Body of pancreas (tissue), 4 donors: ENCODE results near the gene PTPRM. TPM values are rescaled to one million over a fixed set of nuclear protein-coding genes. Genes with fewer than 3 reads are reported as not detected.

Experiments
- ATAC-seq: fragments of 150-250 bp; one replicate; pipeline ENCODE4 v1.9.1; 2016
- DNase-seq, 4 donors: peaks; one replicate each; pipeline ENCODE4 v3.0.0-alpha.2; 2019
- H3K27ac ChIP-seq, 4 donors: fragments of 200-600 bp; sonication (generic); 1 replicate in 3 of 4; 2 replicates in 1 of 4; pipeline versions ENCODE4 v1.5.1 to v1.6.1; 2016 to 2019; ENCODE audit warnings: mild to moderate bottlenecking in 1 of 4, mixed read lengths in 1 of 4, moderate library complexity in 1 of 4
- H3K27me3 ChIP-seq, 2 donors: fragments of 200-600 bp; sonication (generic); one replicate each; pipeline ENCODE4 v1.6.0; 2016; ENCODE audit warnings: mild to moderate bottlenecking in 1 of 2
- H3K36me3 ChIP-seq, 2 donors: fragments of 200-600 bp; sonication (generic); replicated peaks in 1 of 2; 2 replicates each; pipeline ENCODE4 v1.5.1; 2016; ENCODE audit warnings: low read depth in 2 of 2; ENCODE audit not compliant: insufficient read depth in 1 of 2
- H3K4me1 ChIP-seq: fragments of 200-600 bp; sonication (generic); one replicate; pipeline ENCODE4 v1.6.0; 2016
- H3K4me3 ChIP-seq, 2 donors: fragments of 200-600 bp; sonication (generic); 1 replicate in 1 of 2; 2 replicates in 1 of 2; pipeline ENCODE4 v1.5.1; 2016 to 2019
- H3K9me3 ChIP-seq, 3 donors: fragments of 200-600 bp; sonication (generic); 1 replicate in 2 of 3; 2 replicates in 1 of 3; pipeline ENCODE4 v1.5.1; 2016
- CTCF ChIP-seq, 7 experiments: fragments of 450-650 bp in 4 of 7; fragments of 200-600 bp in 3 of 7; sonication (generic) in 3 of 7; IDR thresholded peaks; one replicate each; pipeline ENCODE4 v1.5.1; 2016 to 2019; ENCODE audit warnings: antibody characterized with exemption in 7 of 7
- POLR2A ChIP-seq, 3 donors: fragments of 450-650 bp; IDR thresholded peaks; one replicate each; pipeline ENCODE4 v1.6.1; 2016; ENCODE audit warnings: antibody characterized with exemption in 3 of 3, mild to moderate bottlenecking in 2 of 3
- WGBS, 2 donors: methylation state at CpG; one replicate each; pipeline ENCODE4 v1.1.5; 2017; 5-methylcytosine and 5-hydroxymethylcytosine counted together
- intact Hi-C: fragments of 100-400 bp; cut with DNase I; formaldehyde crosslinking; loops from one replicate; pipeline ENCODE4 v1.15.1; 2023
- total RNA-seq, 2 donors: library from RNA; depleted of rRNA; stranded (reverse); fragments of >200 nt; gene quantifications; one replicate each; pipeline ENCODE4 v1.1.0, GENCODE V29; 2016

Gene PTPRM
- total RNA-seq, 2 donors from 2014 or later = 38.2 to 48.0 TPM

GRCh38 chr18:8252371-8252770 is 685.3 kb downstream of the PTPRM start:
- WGBS, 2 donors = 92 to 98% methylated on average over 3 of the region's 3 CpGs
- no peak for TF ChIP-seq CTCF (IDR thresholded peaks at IDR 0.05)
- no peak for TF ChIP-seq POLR2A (IDR thresholded peaks at IDR 0.05)
- Histone ChIP-seq H3K4me3 (no peak overlapping the region), H3K36me3 (no peaks in the 10 kb centered on the region), H3K27ac (no peak overlapping the region), H3K9me3 (no peaks in the 10 kb centered on the region), H3K27me3 (no peaks in the 10 kb centered on the region), H3K4me1 (no peaks in the 10 kb centered on the region)
- intact Hi-C loops = no loop called here
- DNase-seq (no peak), ATAC-seq (no peak)

GRCh38 chr18:8253944-8254343 is 686.8 kb downstream of the PTPRM start:
- 86 to 93% methylated on average over 1 of the region's 1 CpG for WGBS, 2 donors
- Histone ChIP-seq H3K9me3 (no peaks in the 10 kb centered on the region), H3K4me3 (no peak overlapping the region), H3K4me1 (no peaks in the 10 kb centered on the region), H3K36me3 (no peaks in the 10 kb centered on the region), H3K27me3 (no peaks in the 10 kb centered on the region), H3K27ac (no peak overlapping the region)
- DNase-seq = no peak
- no peak for ATAC-seq
- no peak for TF ChIP-seq CTCF (IDR thresholded peaks at IDR 0.05)
- TF ChIP-seq POLR2A (IDR thresholded peaks at IDR 0.05) = no peak
- intact Hi-C loops = no loop called here

- TF ChIP-seq POLR2A (IDR thresholded peaks at IDR 0.05) = no peak
- TF ChIP-seq CTCF (IDR thresholded peaks at IDR 0.05) = no peak
- ATAC-seq (no peak), DNase-seq (no peak)
- Histone ChIP-seq H3K4me3 (no peak overlapping the region), H3K9me3 (no peaks in the 10 kb centered on the region), H3K36me3 (no peaks in the 10 kb centered on the region), H3K27me3 (no peaks in the 10 kb centered on the region), H3K4me1 (no peaks in the 10 kb centered on the region), H3K27ac (no peak overlapping the region)
- intact Hi-C loops = no loop called here
- 90% methylated on average over 2 of the region's 2 CpGs for WGBS, 2 donors
Observed at GRCh38 chr18:8254654-8255053, 687.5 kb downstream of the PTPRM start.

GRCh38 chr18:8257851-8258434 is 690.8 kb downstream of the PTPRM start:
- Histone ChIP-seq H3K9me3 (no peaks in the 10 kb centered on the region), H3K36me3 (no peaks in the 10 kb centered on the region), H3K27ac (no peak overlapping the region), H3K27me3 (no peaks in the 10 kb centered on the region), H3K4me1 (no peaks in the 10 kb centered on the region), H3K4me3 (no peak overlapping the region)
- ATAC-seq = no peak
- WGBS, 2 donors = 86 to 96% methylated on average over 5 of the region's 5 CpGs
- no peak for DNase-seq
- intact Hi-C loops = no loop called here
- TF ChIP-seq POLR2A (IDR thresholded peaks at IDR 0.05) (no peak), CTCF (IDR thresholded peaks at IDR 0.05) (no peak)

GRCh38 chr18:8260319-8260718 is 693.2 kb downstream of the PTPRM start:
- Histone ChIP-seq H3K4me1 (peaks cover 5% of the 10 kb centered on the region), H3K27ac (no peak overlapping the region), H3K4me3 (no peak overlapping the region), H3K27me3 (no peaks in the 10 kb centered on the region), H3K36me3 (no peaks in the 10 kb centered on the region), H3K9me3 (no peaks in the 10 kb centered on the region)
- WGBS, 2 donors = 90 to 100% methylated on average over 1 of the region's 1 CpG
- DNase-seq = no peak
- ATAC-seq = no peak
- intact Hi-C loops = no loop called here
- TF ChIP-seq CTCF (IDR thresholded peaks at IDR 0.05) = no peak
- TF ChIP-seq POLR2A (IDR thresholded peaks at IDR 0.05) = no peak
